ENCODE results near the gene SCGN. TPM values are rescaled to one million over a fixed set of nuclear protein-coding genes. Genes with fewer than 3 reads are reported as not detected.

SCGN gene
- total RNA-seq, 1 donor: not detected

DNA sequence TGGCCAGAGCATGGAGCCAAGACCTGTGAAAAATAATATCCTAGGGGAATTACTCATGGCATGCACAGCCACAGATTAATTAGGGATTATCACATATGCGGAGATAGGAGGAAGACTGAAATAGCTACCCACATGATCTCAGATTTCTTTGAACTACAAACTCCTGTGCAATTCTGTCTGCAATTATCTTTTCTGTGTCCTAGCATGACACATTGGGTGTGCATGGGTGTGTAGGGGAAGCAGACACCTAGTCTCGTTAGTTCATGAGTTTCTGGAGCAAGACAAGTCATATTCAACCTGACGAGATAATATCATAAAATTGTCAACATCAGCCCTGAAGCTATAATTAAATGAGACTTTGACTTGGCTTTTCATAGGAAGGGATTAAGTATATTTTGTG is 98.9 kb downstream of the SCGN start:
- DNase-seq (ENCODE audit: low read depth): no peak

More for the DNA sequence above, 98.9 kb downstream of the SCGN start:
- TF ChIP-seq, protein P1, sequence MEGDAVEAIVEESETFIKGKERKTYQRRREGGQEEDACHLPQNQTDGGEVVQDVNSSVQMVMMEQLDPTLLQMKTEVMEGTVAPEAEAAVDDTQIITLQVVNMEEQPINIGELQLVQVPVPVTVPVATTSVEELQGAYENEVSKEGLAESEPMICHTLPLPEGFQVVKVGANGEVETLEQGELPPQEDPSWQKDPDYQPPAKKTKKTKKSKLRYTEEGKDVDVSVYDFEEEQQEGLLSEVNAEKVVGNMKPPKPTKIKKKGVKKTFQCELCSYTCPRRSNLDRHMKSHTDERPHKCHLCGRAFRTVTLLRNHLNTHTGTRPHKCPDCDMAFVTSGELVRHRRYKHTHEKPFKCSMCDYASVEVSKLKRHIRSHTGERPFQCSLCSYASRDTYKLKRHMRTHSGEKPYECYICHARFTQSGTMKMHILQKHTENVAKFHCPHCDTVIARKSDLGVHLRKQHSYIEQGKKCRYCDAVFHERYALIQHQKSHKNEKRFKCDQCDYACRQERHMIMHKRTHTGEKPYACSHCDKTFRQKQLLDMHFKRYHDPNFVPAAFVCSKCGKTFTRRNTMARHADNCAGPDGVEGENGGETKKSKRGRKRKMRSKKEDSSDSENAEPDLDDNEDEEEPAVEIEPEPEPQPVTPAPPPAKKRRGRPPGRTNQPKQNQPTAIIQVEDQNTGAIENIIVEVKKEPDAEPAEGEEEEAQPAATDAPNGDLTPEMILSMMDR (IDR thresholded peaks at IDR 0.05; ENCODE audit: insufficient read depth, low read depth, low read length): no peak
- H3K4me3 ChIP-seq (ENCODE audit: low read depth, low read length): no peak overlapping the region

Other genes with a start within 250 kb of the SCGN start
- gene SLC17A4, start 102.5 kb downstream of the SCGN start, total RNA-seq: not detected in 2 replicates
- gene SLC17A1, start 179.8 kb downstream of the SCGN start, total RNA-seq: not detected in 2 replicates
- gene SLC17A3, start 222.0 kb downstream of the SCGN start, total RNA-seq: not detected in 2 replicates

All from fibroblast of villous mesenchyme (primary cell).